Panc1 (cell line): ENCODE data around the gene EML6. TPM values are rescaled to one million over a fixed set of nuclear protein-coding genes. Genes with fewer than 3 reads are reported as not detected.
A peak's percentile ranks its signal among the peaks of the same experiment; 100 is the strongest.

Source experiments
- ATAC-seq: fragments of 200-7000 bp; cut with Tn5 transposase; 2 replicates; pipeline ENCODE4 v1.9.1; 2020; ENCODE audit warnings: mild to moderate bottlenecking, moderate library complexity
- BruUV-seq: library from RNA; stranded (reverse); fragments of 400-500 nt; replicated peaks from 2 replicates; lab custom pipeline; 2021; lab: Mats Ljungman, UMichigan
- CTCF ChIA-PET: fragments of 300-600 bp; sonication (Branson Sonifier 250); formaldehyde crosslinking; loops from one replicate; lab custom pipeline; 2022; ENCODE audit warnings: antibody characterized with exemption; lab: Charles Lee
- POLR2A ChIA-PET: fragments of 300-600 bp; sonication (Branson Sonifier 250); formaldehyde crosslinking; loops from one replicate; lab custom pipeline; 2022; ENCODE audit warnings: antibody characterized with exemption; lab: Charles Lee
- DNase-seq: peaks from one replicate; pipeline ENCODE4 v3.0.0-alpha.2; 2010; ENCODE audit warnings: low read depth, low spot score
- H3K27ac ChIP-seq: 2 replicates; pipeline ENCODE4 v1.5.1; 2011; ENCODE audit warnings: mild to moderate bottlenecking, low read length, inconsistent platforms
- H3K27me3 ChIP-seq: fragments of 200-500 bp; sonication (Bioruptor generic); 2 replicates; pipeline ENCODE4 v1.6.0; 2014; ENCODE audit warnings: low read length, inconsistent platforms; ENCODE audit not compliant: control insufficient read depth, insufficient read depth
- H3K36me3 ChIP-seq: fragments of 200-500 bp; sonication (Bioruptor generic); 2 replicates; pipeline ENCODE4 v1.5.1; 2014; ENCODE audit warnings: inconsistent platforms, mild to moderate bottlenecking, low read length, moderate library complexity; ENCODE audit not compliant: control insufficient read depth, insufficient read depth
- H3K4me1 ChIP-seq: 2 replicates; pipeline ENCODE4 v1.5.1; 2011; ENCODE audit warnings: inconsistent platforms, mild to moderate bottlenecking, low read length, moderate library complexity; ENCODE audit not compliant: control insufficient read depth, insufficient read depth
- H3K4me3 ChIP-seq, 2 experiments: 2 replicates each; pipeline ENCODE4 v1.5.1; 2011 to 2012; ENCODE audit warnings: low read depth in 2 of 2, low read length in 2 of 2, mild to moderate bottlenecking in 2 of 2, inconsistent platforms in 1 of 2, moderate library complexity in 1 of 2
- H3K9me3 ChIP-seq: fragments of 200-500 bp; sonication (Bioruptor generic); 2 replicates; pipeline ENCODE4 v1.5.1; 2014; ENCODE audit warnings: low read depth, mild to moderate bottlenecking, inconsistent platforms, low read length, moderate library complexity; ENCODE audit not compliant: control insufficient read depth, insufficient read depth
- POLR2AphosphoS5 ChIP-seq: IDR thresholded peaks from 2 replicates; pipeline ENCODE4 v1.6.1; 2012; ENCODE audit warnings: mild to moderate bottlenecking, low read depth, low read length, moderate library complexity
- SIN3A ChIP-seq: IDR thresholded peaks from 2 replicates; pipeline ENCODE4 v1.6.1; 2012; ENCODE audit warnings: low read depth, mild to moderate bottlenecking, low read length, moderate library complexity, borderline replicate concordance; ENCODE audit not compliant: insufficient read depth
- TCF7L2 ChIP-seq: IDR thresholded peaks from 2 replicates; pipeline ENCODE4 v1.6.1; 2011; ENCODE audit warnings: mild to moderate bottlenecking, low read depth, low read length, inconsistent platforms
- in situ Hi-C: cut with HindIII; loops from 2 replicates; pipeline ENCODE4 v1.10.0; 2016; ENCODE audit warnings: low sequenced_read_pairs, low pct_unique_long_range_greater_than_20kb
- intact Hi-C: fragments of 100-400 bp; cut with micrococcal nuclease; formaldehyde crosslinking; loops from one replicate; pipeline ENCODE4 v1.10.0; 2022; ENCODE audit not compliant: unreplicated experiment
- total RNA-seq: library from RNA; stranded (reverse); gene quantifications from one replicate; pipeline ENCODE4 v1.2.1, GENCODE V29; 2021; ENCODE audit not compliant: unreplicated experiment
- TF ChIP-seq, protein P1 (sequence below), 2 experiments: IDR thresholded peaks; 2 replicates each; pipeline ENCODE4 v1.6.1; 2011 to 2012; ENCODE audit warnings: low read depth in 2 of 2, control low read depth in 1 of 2, low read length in 1 of 2, mild to moderate bottlenecking in 1 of 2, moderate library complexity in 1 of 2; ENCODE audit not compliant: insufficient read depth in 1 of 2
- TF ChIP-seq, protein P2 (sequence below): fragments of 450-650 bp; IDR thresholded peaks from 2 replicates; pipeline ENCODE4 v1.5.1; 2017; ENCODE audit warnings: mild to moderate bottlenecking

Gene EML6
- total RNA-seq, 1 experiment from 2014 or later: 6.3 TPM

DNA sequence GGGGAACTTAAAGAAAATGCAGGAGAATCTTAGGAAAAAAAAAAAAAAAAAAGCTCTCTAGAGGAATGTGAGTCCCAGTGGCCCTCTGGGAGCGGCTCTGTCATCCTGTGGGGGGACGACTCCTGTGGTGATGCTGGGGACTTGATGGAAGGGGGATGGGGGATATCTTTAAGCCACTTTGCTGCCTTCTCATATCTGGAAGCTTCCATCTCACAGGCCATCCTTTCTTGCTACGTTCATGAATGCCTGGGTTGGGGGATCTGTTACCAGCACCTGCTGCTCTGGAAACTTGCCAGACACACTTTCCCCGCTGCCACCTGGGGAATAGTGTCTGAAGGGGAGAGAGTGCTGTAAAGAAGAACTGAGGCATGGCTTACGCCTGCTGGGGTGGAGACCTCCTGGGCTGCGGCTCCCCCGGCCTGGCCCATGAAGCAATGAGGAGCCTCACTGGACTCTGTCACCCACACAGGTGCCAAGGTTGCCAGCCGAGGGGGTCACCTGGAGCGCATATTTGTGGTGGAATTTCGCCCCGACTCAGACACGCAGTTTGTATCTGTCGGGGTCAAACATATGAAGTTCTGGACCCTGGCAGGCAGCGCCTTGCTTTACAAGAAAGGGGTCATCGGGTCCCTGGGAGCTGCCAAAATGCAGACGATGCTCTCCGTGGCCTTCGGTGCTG lies 234.0 kb downstream of the EML6 start:
- POLR2A ChIA-PET: interaction anchor here (0.6 to 0.7 kb wide), 2 partner anchors 59 to 988 kb away, joined by 3 to 5 read pairs; no protein-coding TSS in a partner anchor
- Histone ChIP-seq H3K36me3 (no peaks in the 10 kb centered on the region), H3K4me1 (peaks cover 57% of the 10 kb centered on the region), H3K4me3 (no peak overlapping the region), H3K27me3 (no peaks in the 10 kb centered on the region), H3K27ac (peak overlapping the region; percentile 96), H3K9me3 (no peaks in the 10 kb centered on the region)
- in situ Hi-C loops (no loop called here), intact Hi-C loops (no loop called here)
- CTCF ChIA-PET: no interaction called here
- TF ChIP-seq TCF7L2 (no peak), POLR2AphosphoS5 (no peak), SIN3A (no peak)
- TF ChIP-seq, protein P1, sequence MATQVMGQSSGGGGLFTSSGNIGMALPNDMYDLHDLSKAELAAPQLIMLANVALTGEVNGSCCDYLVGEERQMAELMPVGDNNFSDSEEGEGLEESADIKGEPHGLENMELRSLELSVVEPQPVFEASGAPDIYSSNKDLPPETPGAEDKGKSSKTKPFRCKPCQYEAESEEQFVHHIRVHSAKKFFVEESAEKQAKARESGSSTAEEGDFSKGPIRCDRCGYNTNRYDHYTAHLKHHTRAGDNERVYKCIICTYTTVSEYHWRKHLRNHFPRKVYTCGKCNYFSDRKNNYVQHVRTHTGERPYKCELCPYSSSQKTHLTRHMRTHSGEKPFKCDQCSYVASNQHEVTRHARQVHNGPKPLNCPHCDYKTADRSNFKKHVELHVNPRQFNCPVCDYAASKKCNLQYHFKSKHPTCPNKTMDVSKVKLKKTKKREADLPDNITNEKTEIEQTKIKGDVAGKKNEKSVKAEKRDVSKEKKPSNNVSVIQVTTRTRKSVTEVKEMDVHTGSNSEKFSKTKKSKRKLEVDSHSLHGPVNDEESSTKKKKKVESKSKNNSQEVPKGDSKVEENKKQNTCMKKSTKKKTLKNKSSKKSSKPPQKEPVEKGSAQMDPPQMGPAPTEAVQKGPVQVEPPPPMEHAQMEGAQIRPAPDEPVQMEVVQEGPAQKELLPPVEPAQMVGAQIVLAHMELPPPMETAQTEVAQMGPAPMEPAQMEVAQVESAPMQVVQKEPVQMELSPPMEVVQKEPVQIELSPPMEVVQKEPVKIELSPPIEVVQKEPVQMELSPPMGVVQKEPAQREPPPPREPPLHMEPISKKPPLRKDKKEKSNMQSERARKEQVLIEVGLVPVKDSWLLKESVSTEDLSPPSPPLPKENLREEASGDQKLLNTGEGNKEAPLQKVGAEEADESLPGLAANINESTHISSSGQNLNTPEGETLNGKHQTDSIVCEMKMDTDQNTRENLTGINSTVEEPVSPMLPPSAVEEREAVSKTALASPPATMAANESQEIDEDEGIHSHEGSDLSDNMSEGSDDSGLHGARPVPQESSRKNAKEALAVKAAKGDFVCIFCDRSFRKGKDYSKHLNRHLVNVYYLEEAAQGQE (IDR thresholded peaks at IDR 0.05; ENCODE audit: insufficient read depth in 1 of 2, low read depth in 2 of 2, low read length in 1 of 2): no peak
- TF ChIP-seq, protein P2, sequence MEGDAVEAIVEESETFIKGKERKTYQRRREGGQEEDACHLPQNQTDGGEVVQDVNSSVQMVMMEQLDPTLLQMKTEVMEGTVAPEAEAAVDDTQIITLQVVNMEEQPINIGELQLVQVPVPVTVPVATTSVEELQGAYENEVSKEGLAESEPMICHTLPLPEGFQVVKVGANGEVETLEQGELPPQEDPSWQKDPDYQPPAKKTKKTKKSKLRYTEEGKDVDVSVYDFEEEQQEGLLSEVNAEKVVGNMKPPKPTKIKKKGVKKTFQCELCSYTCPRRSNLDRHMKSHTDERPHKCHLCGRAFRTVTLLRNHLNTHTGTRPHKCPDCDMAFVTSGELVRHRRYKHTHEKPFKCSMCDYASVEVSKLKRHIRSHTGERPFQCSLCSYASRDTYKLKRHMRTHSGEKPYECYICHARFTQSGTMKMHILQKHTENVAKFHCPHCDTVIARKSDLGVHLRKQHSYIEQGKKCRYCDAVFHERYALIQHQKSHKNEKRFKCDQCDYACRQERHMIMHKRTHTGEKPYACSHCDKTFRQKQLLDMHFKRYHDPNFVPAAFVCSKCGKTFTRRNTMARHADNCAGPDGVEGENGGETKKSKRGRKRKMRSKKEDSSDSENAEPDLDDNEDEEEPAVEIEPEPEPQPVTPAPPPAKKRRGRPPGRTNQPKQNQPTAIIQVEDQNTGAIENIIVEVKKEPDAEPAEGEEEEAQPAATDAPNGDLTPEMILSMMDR: no peak
- ATAC-seq (no peak), DNase-seq (no peak)
- no TSS peak for BruUV-seq

- peak overlapping the region; percentile 85 for H3K27ac ChIP-seq
- ChIA-PET CTCF (no interaction called here), POLR2A (no interaction called here)
- no peaks in the 10 kb centered on the region for H3K9me3 ChIP-seq
- ATAC-seq (no peak), DNase-seq (no peak)
- in situ Hi-C loops: no loop called here
- H3K4me1 ChIP-seq: peaks cover 46% of the 10 kb centered on the region
- no peaks in the 10 kb centered on the region for H3K27me3 ChIP-seq
- no peak overlapping the region for H3K4me3 ChIP-seq
- BruUV-seq: no TSS peak
- TF ChIP-seq, protein P2: no peak
- TF ChIP-seq POLR2AphosphoS5 (no peak), TCF7L2 (no peak), SIN3A (no peak)
- TF ChIP-seq, protein P1 (IDR thresholded peaks at IDR 0.05; ENCODE audit: insufficient read depth in 1 of 2, low read depth in 2 of 2, low read length in 1 of 2): no peak
- no peaks in the 10 kb centered on the region for H3K36me3 ChIP-seq
- intact Hi-C loops: no loop called here
Measured at GRCh38 chr2:54958717-54959371, 235.4 kb downstream of the EML6 start.
